Glutamatergic neuron (in vitro differentiated cells): ENCODE results near the gene NHERF1. TPM values are rescaled to one million over a fixed set of nuclear protein-coding genes. Genes with fewer than 3 reads are reported as not detected.

Experiments used
- DNase-seq: peaks from one replicate; pipeline ENCODE4 v3.0.0; 2022
- H3K27ac Mint-ChIP-seq: one replicate; pipeline ENCODE4 v1.8.0; 2020; ENCODE audit warnings: mild to moderate bottlenecking, mixed read lengths, inconsistent platforms; ENCODE audit not compliant: unreplicated experiment
- H3K27me3 Mint-ChIP-seq: one replicate; pipeline ENCODE4 v1.8.0; 2020; ENCODE audit warnings: mild to moderate bottlenecking, moderate library complexity, mixed read lengths, inconsistent platforms; ENCODE audit not compliant: unreplicated experiment
- H3K36me3 Mint-ChIP-seq: one replicate; pipeline ENCODE4 v1.8.0; 2020; ENCODE audit warnings: mild to moderate bottlenecking, mixed read lengths, inconsistent platforms; ENCODE audit not compliant: unreplicated experiment
- H3K4me1 Mint-ChIP-seq: one replicate; pipeline ENCODE4 v1.8.0; 2020; ENCODE audit warnings: mild to moderate bottlenecking, low read depth, mixed read lengths, inconsistent platforms; ENCODE audit not compliant: unreplicated experiment
- H3K4me3 Mint-ChIP-seq: one replicate; pipeline ENCODE4 v1.8.0; 2020; ENCODE audit warnings: mild to moderate bottlenecking, mixed read lengths, inconsistent platforms; ENCODE audit not compliant: unreplicated experiment
- H3K9me3 Mint-ChIP-seq: one replicate; pipeline ENCODE4 v1.8.0; 2020; ENCODE audit warnings: mild to moderate bottlenecking, moderate library complexity, mixed read lengths, inconsistent platforms; ENCODE audit not compliant: unreplicated experiment
- total RNA-seq: library from RNA; stranded (reverse); fragmentation: NEBNext Ultra II Directional; extraction: Animal tissue kit (Norgen Biotek cat#: 25700); gene quantifications from one replicate; pipeline ENCODE4 v1.2.1, GENCODE V29; 2021; ENCODE audit not compliant: unreplicated experiment
- TF ChIP-seq, protein P1 (sequence below): fragments of 200-600 bp; sonication (generic); IDR thresholded peaks from one replicate; pipeline ENCODE4 v1.5.0; 2021; ENCODE audit not compliant: partially characterized antibody, unreplicated experiment

NHERF1 gene
- total RNA-seq, 1 donor from 2014 or later: 26.9 TPM

DNA sequence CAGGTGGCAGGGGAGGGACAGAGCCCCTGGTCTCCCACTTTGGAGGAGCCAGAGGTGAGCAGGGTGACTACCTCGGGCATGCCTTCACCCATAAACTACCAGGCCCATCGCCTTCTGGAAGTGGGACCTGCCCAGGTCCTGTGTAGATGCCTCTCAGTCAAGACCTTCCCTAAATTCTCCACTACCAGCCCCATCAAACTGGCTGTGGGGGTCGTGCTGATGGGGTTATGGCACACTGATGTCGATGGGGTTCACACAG, 17.2 kb upstream of the NHERF1 start:
- H3K27ac Mint-ChIP-seq: no peak overlapping the region
- H3K36me3 Mint-ChIP-seq: no peaks in the 10 kb centered on the region
- no peak for DNase-seq
- TF ChIP-seq, protein P1, sequence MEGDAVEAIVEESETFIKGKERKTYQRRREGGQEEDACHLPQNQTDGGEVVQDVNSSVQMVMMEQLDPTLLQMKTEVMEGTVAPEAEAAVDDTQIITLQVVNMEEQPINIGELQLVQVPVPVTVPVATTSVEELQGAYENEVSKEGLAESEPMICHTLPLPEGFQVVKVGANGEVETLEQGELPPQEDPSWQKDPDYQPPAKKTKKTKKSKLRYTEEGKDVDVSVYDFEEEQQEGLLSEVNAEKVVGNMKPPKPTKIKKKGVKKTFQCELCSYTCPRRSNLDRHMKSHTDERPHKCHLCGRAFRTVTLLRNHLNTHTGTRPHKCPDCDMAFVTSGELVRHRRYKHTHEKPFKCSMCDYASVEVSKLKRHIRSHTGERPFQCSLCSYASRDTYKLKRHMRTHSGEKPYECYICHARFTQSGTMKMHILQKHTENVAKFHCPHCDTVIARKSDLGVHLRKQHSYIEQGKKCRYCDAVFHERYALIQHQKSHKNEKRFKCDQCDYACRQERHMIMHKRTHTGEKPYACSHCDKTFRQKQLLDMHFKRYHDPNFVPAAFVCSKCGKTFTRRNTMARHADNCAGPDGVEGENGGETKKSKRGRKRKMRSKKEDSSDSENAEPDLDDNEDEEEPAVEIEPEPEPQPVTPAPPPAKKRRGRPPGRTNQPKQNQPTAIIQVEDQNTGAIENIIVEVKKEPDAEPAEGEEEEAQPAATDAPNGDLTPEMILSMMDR: no peak
- H3K27me3 Mint-ChIP-seq: peaks cover 3% of the 10 kb centered on the region
- H3K4me3 Mint-ChIP-seq: no peak overlapping the region
- H3K4me1 Mint-ChIP-seq: no peaks in the 10 kb centered on the region
- H3K9me3 Mint-ChIP-seq: peaks cover 3% of the 10 kb centered on the region

DNA sequence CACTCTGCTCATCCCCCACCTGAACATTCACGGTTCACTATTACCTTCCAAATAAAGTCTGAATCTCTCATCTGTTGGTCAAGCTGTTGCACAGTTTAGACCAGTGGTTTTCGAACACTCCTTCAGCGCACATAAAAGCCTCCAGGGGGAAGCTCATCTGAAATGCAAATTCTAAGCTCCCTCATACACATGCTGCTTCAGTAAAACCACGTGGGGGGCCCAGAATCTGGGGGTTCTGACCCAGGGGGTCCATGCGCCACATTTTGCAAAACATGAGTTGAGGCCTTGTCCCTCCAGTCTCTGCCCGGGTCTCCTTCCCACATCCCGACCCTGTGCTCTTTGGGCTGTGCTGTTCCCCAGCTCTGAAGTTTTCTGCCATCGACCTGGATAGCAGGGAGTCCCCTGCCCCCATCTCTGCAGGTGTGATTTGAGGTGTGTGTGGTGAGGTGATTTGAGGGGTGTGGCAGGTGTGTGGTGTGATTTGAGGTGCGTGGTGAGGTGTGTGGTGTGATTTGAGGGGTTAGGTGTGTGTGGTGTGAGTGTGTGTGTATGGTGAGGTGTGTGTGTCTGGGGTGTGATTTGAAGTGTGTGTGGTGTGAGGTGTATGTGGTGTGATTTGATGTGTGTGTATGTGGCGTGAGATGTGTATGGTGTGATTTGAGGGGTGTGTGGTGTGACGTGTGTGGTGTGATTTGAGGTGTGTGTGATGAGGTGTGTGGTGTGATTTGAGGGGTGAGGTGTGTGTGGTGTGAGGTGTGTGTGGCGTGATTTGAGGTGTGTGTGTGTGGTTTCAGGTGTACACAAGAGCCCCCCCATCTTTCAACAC, 16.2 kb upstream of the NHERF1 start:
- Mint-ChIP-seq H3K4me1 (no peaks in the 10 kb centered on the region), H3K4me3 (no peak overlapping the region), H3K36me3 (no peaks in the 10 kb centered on the region), H3K9me3 (peaks cover 3% of the 10 kb centered on the region), H3K27ac (no peak overlapping the region), H3K27me3 (peaks cover 6% of the 10 kb centered on the region)
- TF ChIP-seq, protein P1: no peak
- no peak for DNase-seq

DNA sequence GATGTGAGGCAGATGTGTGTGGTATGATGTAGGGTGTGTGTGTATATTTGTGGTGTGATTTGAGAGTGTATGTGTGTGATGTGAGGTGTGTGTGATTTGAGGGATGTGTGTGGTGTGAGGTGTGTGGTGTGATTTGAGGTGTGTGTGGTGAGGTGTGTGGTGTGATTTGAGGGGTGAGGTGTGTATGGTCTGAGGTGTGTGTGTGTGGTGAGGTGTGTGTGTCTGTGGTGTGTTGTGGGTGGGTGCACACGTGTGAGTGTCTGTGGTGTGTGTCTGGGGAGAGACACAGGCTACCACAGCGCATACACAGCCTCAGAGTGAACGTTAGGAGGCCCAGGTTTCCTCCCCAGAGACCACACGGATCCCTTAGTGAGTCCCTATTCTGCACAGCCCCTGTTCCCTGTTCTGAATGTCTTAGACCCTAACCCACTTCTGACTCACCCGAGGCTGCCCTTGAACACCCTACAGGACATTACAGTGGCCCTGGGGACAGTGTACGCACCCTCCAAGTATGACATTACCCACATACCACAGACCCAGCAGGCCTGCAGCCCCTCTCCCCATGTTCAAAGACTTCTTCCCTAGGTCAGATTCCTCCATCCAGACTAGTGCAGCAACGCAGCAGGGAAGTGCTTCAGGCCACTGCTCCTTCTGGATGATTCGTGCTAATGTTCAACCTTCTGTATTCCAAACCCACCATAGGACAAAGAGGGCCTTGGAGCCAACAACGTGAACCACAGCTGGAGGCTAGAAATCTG, 14.9 kb upstream of the NHERF1 start:
- no peak overlapping the region for H3K4me3 Mint-ChIP-seq
- peaks cover 6% of the 10 kb centered on the region for H3K27me3 Mint-ChIP-seq
- no peaks in the 10 kb centered on the region for H3K36me3 Mint-ChIP-seq
- H3K9me3 Mint-ChIP-seq: peaks cover 3% of the 10 kb centered on the region
- no peaks in the 10 kb centered on the region for H3K4me1 Mint-ChIP-seq
- DNase-seq: no peak
- no peak overlapping the region for H3K27ac Mint-ChIP-seq
- TF ChIP-seq, protein P1: no peak

DNA sequence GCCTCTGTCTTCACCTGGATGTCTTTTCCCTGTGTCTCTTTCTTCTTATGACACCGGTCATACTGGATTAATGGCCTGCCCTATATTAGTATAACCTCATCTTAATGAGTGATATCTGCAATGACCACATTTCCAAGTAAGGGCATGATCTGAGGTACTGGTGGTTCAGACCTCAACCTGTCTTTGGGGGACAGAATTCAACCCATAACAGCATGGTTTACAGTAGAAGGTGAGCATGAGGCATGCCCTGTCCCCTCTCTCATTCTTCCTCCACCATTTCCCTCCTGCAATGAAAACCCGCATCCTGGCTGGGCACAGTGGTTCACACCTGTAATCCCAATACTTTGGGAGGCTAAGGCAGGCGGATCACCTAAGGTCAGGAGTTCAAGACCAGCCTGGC, 14.2 kb upstream of the NHERF1 start:
- TF ChIP-seq, protein P1: no peak
- H3K4me3 Mint-ChIP-seq: no peak overlapping the region
- H3K27ac Mint-ChIP-seq: no peak overlapping the region
- H3K27me3 Mint-ChIP-seq: peaks cover 10% of the 10 kb centered on the region
- peaks cover 6% of the 10 kb centered on the region for H3K9me3 Mint-ChIP-seq
- H3K4me1 Mint-ChIP-seq: no peaks in the 10 kb centered on the region
- DNase-seq: no peak
- no peaks in the 10 kb centered on the region for H3K36me3 Mint-ChIP-seq

DNA sequence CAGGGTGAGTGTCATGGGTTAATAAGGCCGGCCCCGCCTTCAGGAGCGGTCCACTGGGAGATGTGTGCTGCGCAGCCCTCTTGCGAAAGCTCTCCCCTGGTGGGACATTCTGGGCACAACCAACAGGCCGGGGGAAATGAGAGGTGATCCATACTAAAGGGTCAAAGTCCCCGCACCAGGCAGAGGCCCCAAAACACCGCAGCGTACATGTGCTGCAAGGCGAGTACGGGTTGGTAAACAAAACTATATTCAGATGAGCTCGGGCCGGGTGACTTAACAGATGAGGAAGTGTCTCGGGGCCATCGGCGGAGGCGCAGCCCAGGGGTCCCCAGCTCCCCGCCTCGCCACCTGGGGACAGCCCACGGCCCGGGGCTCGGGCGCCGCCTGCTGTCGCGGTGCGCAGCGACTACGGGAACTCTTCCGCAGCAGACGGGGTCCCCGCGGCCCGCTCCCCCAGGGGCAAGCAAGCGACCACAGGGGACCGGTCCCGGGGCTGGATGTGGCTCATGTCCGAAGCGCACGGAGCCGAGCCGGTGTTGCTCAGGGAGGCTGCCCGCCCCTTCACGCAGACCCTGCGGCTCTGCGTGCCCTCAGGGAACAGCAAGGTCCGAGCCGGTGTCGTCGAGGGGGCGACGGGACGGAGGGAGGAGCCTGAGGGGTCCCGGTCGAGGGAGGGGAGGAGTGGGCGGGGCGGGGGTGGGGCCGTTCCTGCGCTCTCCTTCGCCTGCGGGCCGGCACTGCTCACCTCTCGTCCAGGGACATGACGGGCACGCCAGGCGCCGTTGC, 11.7 kb upstream of the NHERF1 start, which contains the start of gene RAB37:
Gene RAB37, plus strand, starts transcription at position 744 of the 786 bp plus-strand sequence. Its CDS starts 17 bp downstream, at position 761.
- Mint-ChIP-seq H3K4me3 (peak within 1 kb of the TSS; percentile 70), H3K36me3 (no peaks in the 10 kb centered on the region), H3K27ac (no peak within 1 kb of the TSS), H3K4me1 (no peaks in the 10 kb centered on the region), H3K27me3 (peaks cover 9% of the 10 kb centered on the region), H3K9me3 (peaks cover 5% of the 10 kb centered on the region)
- TF ChIP-seq, protein P1: peak; percentile 8
- DNase-seq: peak; percentile 50
